ENCODE data around the gene RAD9A. TPM values are rescaled to one million over a fixed set of nuclear protein-coding genes. Genes with fewer than 3 reads are reported as not detected.

The RAD9A gene
- total RNA-seq, 1 donor from 2014 or later: 11.8 TPM

GRCh38 chr11:67436459-67437081, 44.8 kb downstream of the RAD9A start:
- no peak for DNase-seq (ENCODE audit: low spot score in 2 of 2)
- FAIRE-seq: no peak

- no peak for FAIRE-seq
- DNase-seq (ENCODE audit: low spot score in 2 of 2): no peak
Observed at GRCh38 chr11:67437082-67437808, 45.5 kb downstream of the RAD9A start, which contains the start of gene PTPRCAP. Gene PTPRCAP, minus strand, starts transcription at chr11:67437682. Its CDS starts 63 bp downstream, at chr11:67437619.

- DNase-seq (ENCODE audit: low spot score in 2 of 2) (no peak), FAIRE-seq (no peak)
Observed at GRCh38 chr11:67437809-67438157, 46.0 kb downstream of the RAD9A start.

- FAIRE-seq (no peak), DNase-seq (ENCODE audit: low spot score in 2 of 2) (no peak)
Observed at GRCh38 chr11:67438158-67438902, 46.5 kb downstream of the RAD9A start.

- FAIRE-seq: no peak
- no peak for DNase-seq (ENCODE audit: low spot score in 2 of 2)
Observed at GRCh38 chr11:67439321-67440228, 47.8 kb downstream of the RAD9A start.

- DNase-seq (ENCODE audit: low spot score in 2 of 2): no peak
- FAIRE-seq: no peak
Observed at GRCh38 chr11:67440229-67441097, 48.7 kb downstream of the RAD9A start.

- FAIRE-seq (no peak), DNase-seq (ENCODE audit: low spot score in 2 of 2) (no peak)
Observed at GRCh38 chr11:67441098-67441563, 49.3 kb downstream of the RAD9A start.

GRCh38 chr11:67441731-67442351, 50.1 kb downstream of the RAD9A start:
- DNase-seq (ENCODE audit: low spot score in 2 of 2): no peak

GRCh38 chr11:67442504-67443404, 51.0 kb downstream of the RAD9A start:
- no peak for DNase-seq (ENCODE audit: low spot score in 2 of 2)
- no peak for FAIRE-seq

More at GRCh38 chr11:67441731-67442351, 50.1 kb downstream of the RAD9A start:
- no peak for FAIRE-seq

GRCh38 chr11:67445515-67445914, 53.7 kb downstream of the RAD9A start:
- FAIRE-seq: no peak
- no peak for DNase-seq (ENCODE audit: low spot score in 2 of 2)

Small RNA genes within 50 kb of the gene (small RNA-seq; reads per million reads assigned to genes)
- gene RN7SKP239 (0.08 reads per million), gene RNU6-1238P (not detected)

Other genes starting within 250 kb of the RAD9A start
- 46.9 TPM for gene GRK2, start 125.5 kb upstream of the RAD9A start, total RNA-seq
- 55.8 TPM for gene ANKRD13D, start 102.7 kb upstream of the RAD9A start, total RNA-seq
- 2.0 TPM for gene SSH3, start 88.5 kb upstream of the RAD9A start, total RNA-seq
- gene POLD4, start 38.4 kb upstream of the RAD9A start, total RNA-seq: 3.7 TPM
- under 0.01 TPM for gene CLCF1, start 18.4 kb upstream of the RAD9A start, total RNA-seq
- 69.3 TPM for gene PPP1CA, start 9.9 kb downstream of the RAD9A start, total RNA-seq
- not detected for gene TBC1D10C, start 12.1 kb downstream of the RAD9A start, total RNA-seq
- gene CARNS1, start 23.7 kb downstream of the RAD9A start, total RNA-seq: under 0.01 TPM
- gene RPS6KB2, start 36.5 kb downstream of the RAD9A start, total RNA-seq: 15.1 TPM
- not detected for gene PTPRCAP, start 45.7 kb downstream of the RAD9A start, total RNA-seq
- gene CORO1B, start 51.5 kb downstream of the RAD9A start, total RNA-seq: 24.1 TPM
- not detected for gene GPR152, start 60.7 kb downstream of the RAD9A start, total RNA-seq
- not detected for gene CABP4, start 63.4 kb downstream of the RAD9A start, total RNA-seq
- gene TMEM134, start 77.3 kb downstream of the RAD9A start, total RNA-seq: 17.5 TPM
- gene AIP, start 91.0 kb downstream of the RAD9A start, total RNA-seq: 89.3 TPM
- 32.6 TPM for gene PITPNM1, start 113.4 kb downstream of the RAD9A start, total RNA-seq
- 4.9 TPM for gene CDK2AP2, start 116.2 kb downstream of the RAD9A start, total RNA-seq
- gene CABP2, start 131.5 kb downstream of the RAD9A start, total RNA-seq: not detected
- gene GSTP1, start 191.8 kb downstream of the RAD9A start, total RNA-seq: 206 TPM
- 182 TPM for gene NDUFV1, start 214.9 kb downstream of the RAD9A start, total RNA-seq
- 1.2 TPM for gene NUDT8, start 238.0 kb downstream of the RAD9A start, total RNA-seq
- not detected for gene TBX10, start 247.8 kb downstream of the RAD9A start, total RNA-seq

Data from frontal cortex (tissue), 4 donors.